Astrocyte (in vitro differentiated cells and primary cell): ENCODE measurements around the gene ADH1C.

Source experiments
- CTCF ChIP-seq: IDR thresholded peaks from 2 replicates; pipeline ENCODE4 v1.5.1; 2011; ENCODE audit warnings: low read depth, mild to moderate bottlenecking, inconsistent platforms, low read length, moderate library complexity; ENCODE audit not compliant: insufficient read depth
- EZH2 ChIP-seq: IDR thresholded peaks from 2 replicates; pipeline ENCODE4 v1.6.1; 2012; ENCODE audit warnings: mild to moderate bottlenecking, low read length, inconsistent platforms; ENCODE audit not compliant: insufficient read depth

- no peak for TF ChIP-seq CTCF
- no peak for TF ChIP-seq EZH2
Observed at GRCh38 chr4:99300934-99301333, 51.6 kb downstream of the ADH1C start.
